Left lung (tissue), 10 donors: ENCODE results near the gene CD34. TPM values are rescaled to one million over a fixed set of nuclear protein-coding genes. Genes with fewer than 3 reads are reported as not detected.

Experiments used
- ATAC-seq: fragments of 200-7000 bp; cut with Tn5 transposase; one replicate; pipeline ENCODE4 v1.9.1; 2020; ENCODE audit warnings: moderate library complexity
- DNase-seq, 4 donors: peaks; one replicate each; pipeline ENCODE4 v3.0.0-alpha.2; 2013 to 2020
- H3K27ac ChIP-seq, 2 donors: fragments of 200-600 bp; sonication (generic) in 1 of 2; one replicate each; pipeline versions ENCODE4 v1.5.0 to v1.8.0; 2020 to 2021
- H3K27me3 ChIP-seq, 2 donors: fragments of 200-600 bp; sonication (generic) in 1 of 2; one replicate each; pipeline versions ENCODE4 v1.5.0 to v1.8.0; 2020 to 2021
- H3K36me3 ChIP-seq, 2 donors: fragments of 200-600 bp; sonication (generic) in 1 of 2; one replicate each; pipeline versions ENCODE4 v1.5.0 to v1.8.0; 2020 to 2021
- H3K4me1 ChIP-seq, 2 donors: fragments of 200-600 bp; one replicate each; pipeline ENCODE4 v1.8.0; 2021
- H3K4me3 ChIP-seq, 2 donors: fragments of 200-600 bp; sonication (generic) in 1 of 2; one replicate each; pipeline versions ENCODE4 v1.5.0 to v1.8.0; 2020 to 2021; ENCODE audit warnings: mild to moderate bottlenecking in 1 of 2
- H3K9me3 ChIP-seq, 2 donors: fragments of 200-600 bp; sonication (generic) in 1 of 2; one replicate each; pipeline versions ENCODE4 v1.5.0 to v1.8.0; 2020 to 2021
- CTCF ChIP-seq, 2 donors: fragments of 200-600 bp; sonication (generic) in 1 of 2; IDR thresholded peaks; one replicate each; pipeline versions ENCODE4 v1.5.0 to v1.8.0; 2021; ENCODE audit warnings: antibody characterized with exemption in 2 of 2
- intact Hi-C, 2 donors: fragments of 100-400 bp; cut with DNase I; formaldehyde crosslinking; loops; one replicate each; pipeline versions ENCODE4 v1.11.2 to v1.14.2; 2022
- polyA plus RNA-seq, 6 donors: library from polyadenylated mRNA; unstranded; fragments of 120-200 nt; gene quantifications; one replicate each; pipeline ENCODE4 v1.2.1, GENCODE V29; 2013; ENCODE audit not compliant: insufficient read length in 6 of 6
- total RNA-seq, 2 donors: library from RNA; stranded (reverse); fragmentation: NEBNext Ultra II Directional; extraction: Animal tissue kit (Norgen Biotek cat#: 25700); gene quantifications; one replicate each; pipeline ENCODE4 v1.2.1, GENCODE V29; 2021
- donor health status: DM: no; HTN: yes; CAD: no.
- donor health status: DM: no; HTN: no; CAD: no.

Gene CD34
- total and polyA plus RNA-seq, 8 donors, result 40.8 to 160 (median 137) TPM

GRCh38 chr1:207885129-207886032 lies 25.5 kb downstream of the CD34 start:
- H3K27me3 ChIP-seq, result no peaks in the 10 kb centered on the region
- H3K27ac ChIP-seq, result peak overlapping the region in 1 of 2 donors; percentile 57
- peaks cover 3 to 62% of the 10 kb centered on the region in 2 donors for H3K4me1 ChIP-seq
- peak; percentile 77 to 90 (median 84) for DNase-seq
- H3K4me3 ChIP-seq, result no peak overlapping the region
- intact Hi-C loops, result loop anchor here in 1 of 2 donors (5.0 kb wide), 1 partner anchor 77 kb away; no protein-coding TSS in a partner anchor
- H3K9me3 ChIP-seq, result no peaks in the 10 kb centered on the region
- peak; percentile 97 for ATAC-seq
- H3K36me3 ChIP-seq, result no peaks in the 10 kb centered on the region
- TF ChIP-seq CTCF (IDR thresholded peaks at IDR 0.05), result peak; percentile 94 to 97

GRCh38 chr1:207884266-207885029 lies 26.5 kb downstream of the CD34 start:
- H3K36me3 ChIP-seq, result no peaks in the 10 kb centered on the region
- DNase-seq, result no peak
- TF ChIP-seq CTCF (IDR thresholded peaks at IDR 0.05), result no peak
- H3K9me3 ChIP-seq, result no peaks in the 10 kb centered on the region
- no peak overlapping the region for H3K4me3 ChIP-seq
- no peak overlapping the region for H3K27ac ChIP-seq
- peaks cover 0 to 53% of the 10 kb centered on the region in 2 donors for H3K4me1 ChIP-seq
- peak; percentile 4 for ATAC-seq
- no peaks in the 10 kb centered on the region for H3K27me3 ChIP-seq
- intact Hi-C loops, result loop anchor here in 1 of 2 donors (5.0 kb wide), 1 partner anchor 78 kb away; no protein-coding TSS in a partner anchor

GRCh38 chr1:207883660-207884250 lies 27.2 kb downstream of the CD34 start:
- intact Hi-C loops, result no loop called here
- Histone ChIP-seq H3K4me3 (peak overlapping the region in 1 of 2 donors; percentile 14), H3K4me1 (peaks cover 0 to 46% of the 10 kb centered on the region in 2 donors), H3K9me3 (no peaks in the 10 kb centered on the region), H3K27ac (peak overlapping the region in 1 of 2 donors; percentile 60), H3K36me3 (no peaks in the 10 kb centered on the region), H3K27me3 (no peaks in the 10 kb centered on the region)
- DNase-seq (no peak), ATAC-seq (no peak)
- TF ChIP-seq CTCF (IDR thresholded peaks at IDR 0.05), result no peak

GRCh38 chr1:207883104-207883651 lies 27.7 kb downstream of the CD34 start:
- H3K4me3 ChIP-seq, result peak overlapping the region in 1 of 2 donors; percentile 14
- intact Hi-C loops, result no loop called here

More at GRCh38 chr1:207883104-207883651, 27.7 kb downstream of the CD34 start:
- Histone ChIP-seq H3K27ac (peak overlapping the region in 1 of 2 donors; percentile 60), H3K9me3 (no peaks in the 10 kb centered on the region), H3K4me1 (peaks cover 0 to 40% of the 10 kb centered on the region in 2 donors), H3K27me3 (no peaks in the 10 kb centered on the region), H3K36me3 (no peaks in the 10 kb centered on the region)
- no peak for TF ChIP-seq CTCF (IDR thresholded peaks at IDR 0.05)
- DNase-seq (no peak), ATAC-seq (no peak)
